Measurements from ENCODE around the gene EYA4. TPM values are rescaled to one million over a fixed set of nuclear protein-coding genes. Genes with fewer than 3 reads are reported as not detected.

Gene EYA4
- total RNA-seq, 1 donor from 2014 or later, result 8.1 TPM

GRCh38 chr6:133301835-133302234 lies 60.7 kb downstream of the EYA4 start:
- no peak overlapping the region for H3K27ac Mint-ChIP-seq (ENCODE audit: unreplicated experiment)
- no peak for TF ChIP-seq CTCF (IDR thresholded peaks at IDR 0.05; ENCODE audit: unreplicated experiment)
- H3K9me3 Mint-ChIP-seq (ENCODE audit: unreplicated experiment), result no peaks in the 10 kb centered on the region
- H3K4me1 Mint-ChIP-seq (ENCODE audit: unreplicated experiment), result no peaks in the 10 kb centered on the region
- H3K36me3 Mint-ChIP-seq (ENCODE audit: low read depth, unreplicated experiment), result no peaks in the 10 kb centered on the region
- H3K4me3 Mint-ChIP-seq (ENCODE audit: unreplicated experiment), result no peak overlapping the region
- peaks cover 3% of the 10 kb centered on the region for H3K27me3 Mint-ChIP-seq (ENCODE audit: unreplicated experiment)
- DNase-seq (ENCODE audit: low spot score), result no peak

- Mint-ChIP-seq H3K36me3 (ENCODE audit: low read depth, unreplicated experiment) (no peaks in the 10 kb centered on the region), H3K4me1 (ENCODE audit: unreplicated experiment) (no peaks in the 10 kb centered on the region)
- TF ChIP-seq CTCF (IDR thresholded peaks at IDR 0.05; ENCODE audit: unreplicated experiment), result no peak
Observed at GRCh38 chr6:133306931-133307330, 65.8 kb downstream of the EYA4 start.

GRCh38 chr6:133309579-133309978 lies 68.4 kb downstream of the EYA4 start:
- Mint-ChIP-seq H3K36me3 (ENCODE audit: low read depth, unreplicated experiment) (no peaks in the 10 kb centered on the region), H3K27me3 (ENCODE audit: unreplicated experiment) (no peaks in the 10 kb centered on the region), H3K27ac (ENCODE audit: unreplicated experiment) (no peak overlapping the region), H3K9me3 (ENCODE audit: unreplicated experiment) (no peaks in the 10 kb centered on the region), H3K4me3 (ENCODE audit: unreplicated experiment) (no peak overlapping the region), H3K4me1 (ENCODE audit: unreplicated experiment) (no peaks in the 10 kb centered on the region)
- no peak for DNase-seq (ENCODE audit: low spot score)
- TF ChIP-seq CTCF (IDR thresholded peaks at IDR 0.05; ENCODE audit: unreplicated experiment), result no peak

More at GRCh38 chr6:133306931-133307330, 65.8 kb downstream of the EYA4 start:
- Mint-ChIP-seq H3K9me3 (ENCODE audit: unreplicated experiment) (no peaks in the 10 kb centered on the region), H3K27ac (ENCODE audit: unreplicated experiment) (no peak overlapping the region), H3K4me3 (ENCODE audit: unreplicated experiment) (no peak overlapping the region), H3K27me3 (ENCODE audit: unreplicated experiment) (no peaks in the 10 kb centered on the region)
- no peak for DNase-seq (ENCODE audit: low spot score)

GRCh38 chr6:133312006-133312405 lies 70.8 kb downstream of the EYA4 start:
- H3K27me3 Mint-ChIP-seq (ENCODE audit: unreplicated experiment), result no peaks in the 10 kb centered on the region
- no peak overlapping the region for H3K4me3 Mint-ChIP-seq (ENCODE audit: unreplicated experiment)
- no peaks in the 10 kb centered on the region for H3K36me3 Mint-ChIP-seq (ENCODE audit: low read depth, unreplicated experiment)
- peaks cover 4% of the 10 kb centered on the region for H3K4me1 Mint-ChIP-seq (ENCODE audit: unreplicated experiment)
- TF ChIP-seq CTCF (IDR thresholded peaks at IDR 0.05; ENCODE audit: unreplicated experiment), result no peak
- H3K27ac Mint-ChIP-seq (ENCODE audit: unreplicated experiment), result no peak overlapping the region
- DNase-seq (ENCODE audit: low spot score), result no peak
- no peaks in the 10 kb centered on the region for H3K9me3 Mint-ChIP-seq (ENCODE audit: unreplicated experiment)

- no peak for TF ChIP-seq CTCF (IDR thresholded peaks at IDR 0.05; ENCODE audit: unreplicated experiment)
- DNase-seq (ENCODE audit: low spot score), result no peak
Observed at GRCh38 chr6:133313068-133313467, 71.9 kb downstream of the EYA4 start.

More at GRCh38 chr6:133313068-133313467, 71.9 kb downstream of the EYA4 start:
- H3K9me3 Mint-ChIP-seq (ENCODE audit: unreplicated experiment), result no peaks in the 10 kb centered on the region
- H3K27ac Mint-ChIP-seq (ENCODE audit: unreplicated experiment), result no peak overlapping the region
- peaks cover 4% of the 10 kb centered on the region for H3K4me1 Mint-ChIP-seq (ENCODE audit: unreplicated experiment)
- H3K4me3 Mint-ChIP-seq (ENCODE audit: unreplicated experiment), result no peak overlapping the region
- no peaks in the 10 kb centered on the region for H3K27me3 Mint-ChIP-seq (ENCODE audit: unreplicated experiment)
- H3K36me3 Mint-ChIP-seq (ENCODE audit: low read depth, unreplicated experiment), result no peaks in the 10 kb centered on the region

All from endothelial cell (in vitro differentiated cells).